MM.1S (cell line): ENCODE results near the gene RBMS3.

Experiments used
- CTCF ChIP-seq: fragments of 300-600 bp; sonication (generic); IDR thresholded peaks from 2 replicates; pipeline ENCODE4 v1.5.1; 2016; ENCODE audit warnings: antibody characterized with exemption, low read length, mixed read lengths
- EZH2 ChIP-seq: fragments of 300-600 bp; sonication (generic); optimal IDR thresholded peaks from 2 replicates; pipeline ENCODE3; 2017; ENCODE audit warnings: low read depth, mild to moderate bottlenecking, antibody characterized with exemption, low read length, mixed read lengths
- EZH2phosphoT487 ChIP-seq: fragments of 300-600 bp; sonication (generic); IDR thresholded peaks from 2 replicates; pipeline ENCODE4 v1.6.1; 2018; ENCODE audit warnings: antibody characterized with exemption, low read length

- TF ChIP-seq CTCF = no peak
- no peak for TF ChIP-seq EZH2
- no peak for TF ChIP-seq EZH2phosphoT487
These were observed 167.2 kb downstream of the RBMS3 start for GRCh38 chr3:29447946-29448627.
